Measurements from ENCODE around the gene CEMP1.

The CEMP1 gene

GRCh38 chr16:2483939-2484897 is 47.0 kb downstream of the CEMP1 start:
- DNase-seq: no peak

- no peak for DNase-seq
Observed at GRCh38 chr16:2482708-2483534, 48.3 kb downstream of the CEMP1 start.

DNA sequence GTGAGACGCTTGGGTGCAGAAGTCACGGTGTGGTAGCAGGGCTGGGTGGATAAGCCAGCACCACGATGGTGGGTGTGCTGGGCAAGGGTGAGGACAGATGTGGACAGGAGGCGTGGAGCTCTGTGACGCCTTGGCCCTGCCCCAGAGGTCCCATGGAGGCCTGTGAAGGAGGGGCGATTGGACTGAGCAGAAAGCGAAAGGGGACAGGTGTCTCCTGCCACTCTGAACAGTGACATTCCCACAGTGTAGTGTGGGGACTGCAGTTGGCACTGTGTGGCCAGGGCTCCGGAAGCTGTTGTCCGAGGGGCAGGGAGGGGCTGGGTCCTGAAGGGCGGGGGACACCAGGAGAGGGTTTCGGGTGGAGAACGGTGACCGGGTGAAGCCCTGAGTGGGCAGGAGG is 49.0 kb downstream of the CEMP1 start:
- DNase-seq: no peak

- no peak for DNase-seq
Observed at GRCh38 chr16:2481676-2482075, 49.5 kb downstream of the CEMP1 start.

DNA sequence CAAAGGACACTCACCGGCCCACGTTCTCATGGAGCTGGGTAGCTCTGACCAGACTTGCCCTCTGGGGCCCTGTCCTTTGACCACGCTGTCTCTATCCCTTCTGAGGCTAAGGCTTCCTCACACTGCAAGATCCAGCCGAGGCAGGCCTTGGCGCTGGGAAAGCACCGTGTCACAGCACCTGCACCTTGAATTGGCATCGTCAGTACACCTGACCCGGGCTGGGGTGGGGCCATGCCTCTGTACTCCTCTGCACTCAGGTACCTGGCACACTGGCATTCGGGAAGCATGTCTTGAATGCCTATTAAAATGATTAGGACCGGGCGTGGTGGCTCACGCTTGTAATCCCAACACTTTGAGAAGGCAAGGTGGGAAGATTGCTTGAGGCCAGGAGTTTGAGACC is 50.3 kb downstream of the CEMP1 start:
- DNase-seq: no peak
